ENCODE data around the gene ANXA6. TPM values are rescaled to one million over a fixed set of nuclear protein-coding genes. Genes with fewer than 3 reads are reported as not detected.

The ANXA6 gene
- total RNA-seq, 1 experiment from 2014 or later: 16.4 TPM

DNA sequence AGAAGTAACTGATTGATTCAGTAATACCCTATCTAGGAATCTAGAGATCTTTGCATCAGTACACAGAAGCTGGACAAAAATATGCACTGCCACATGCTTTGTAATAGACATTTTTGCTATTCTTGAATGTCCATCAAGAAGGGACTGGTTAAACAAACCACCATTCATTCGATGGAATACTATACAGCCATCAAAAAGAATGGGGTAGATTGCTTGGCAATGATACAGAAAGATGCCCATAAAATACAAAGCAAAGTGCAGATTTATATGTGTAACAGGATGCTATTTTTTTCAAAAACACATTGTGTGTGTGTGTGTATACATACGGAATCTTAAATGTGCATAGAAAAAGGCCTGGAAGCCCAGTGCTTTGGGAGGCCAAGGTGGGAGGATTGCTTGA, 84.3 kb downstream of the ANXA6 start:
- CTCF ChIA-PET: interaction anchor here (1.3 to 1.7 kb wide), 2 partner anchors 10 to 21 kb away, joined by 3 to 6 read pairs; no protein-coding TSS in a partner anchor
- Mint-ChIP-seq H3K9me3 (ENCODE audit: low read depth, unreplicated experiment) (no peaks in the 10 kb centered on the region), H3K36me3 (ENCODE audit: insufficient read depth, unreplicated experiment) (peaks cover 96% of the 10 kb centered on the region), H3K4me1 (ENCODE audit: low read depth, unreplicated experiment) (peaks cover 94% of the 10 kb centered on the region), H3K27me3 (ENCODE audit: unreplicated experiment) (no peaks in the 10 kb centered on the region), H3K27ac (ENCODE audit: unreplicated experiment) (peak overlapping the region; percentile 79), H3K4me3 (ENCODE audit: low read depth, unreplicated experiment) (no peak overlapping the region)
- BruUV-seq (replicated peaks): no TSS peak
- no peak for TF ChIP-seq CTCF (IDR thresholded peaks at IDR 0.05; ENCODE audit: unreplicated experiment)
- intact Hi-C loops (cut with micrococcal nuclease; ENCODE audit: unreplicated experiment): no loop called here
- no peak for DNase-seq

GRCh38 chr5:151072630-151073025, 85.0 kb downstream of the ANXA6 start:
- H3K4me3 Mint-ChIP-seq (ENCODE audit: low read depth, unreplicated experiment): peak overlapping the region; percentile 43
- no peaks in the 10 kb centered on the region for H3K9me3 Mint-ChIP-seq (ENCODE audit: low read depth, unreplicated experiment)
- H3K27ac Mint-ChIP-seq (ENCODE audit: unreplicated experiment): peak overlapping the region; percentile 79
- no peak for TF ChIP-seq CTCF (IDR thresholded peaks at IDR 0.05; ENCODE audit: unreplicated experiment)
- CTCF ChIA-PET: interaction anchor here (0.6 to 1.7 kb wide), 3 partner anchors 11 to 21 kb away, joined by 3 to 6 read pairs (median 3); no protein-coding TSS in a partner anchor
- intact Hi-C loops (cut with micrococcal nuclease; ENCODE audit: unreplicated experiment): no loop called here
- no TSS peak for BruUV-seq (replicated peaks)
- H3K36me3 Mint-ChIP-seq (ENCODE audit: insufficient read depth, unreplicated experiment): peaks cover 96% of the 10 kb centered on the region
- no peaks in the 10 kb centered on the region for H3K27me3 Mint-ChIP-seq (ENCODE audit: unreplicated experiment)
- DNase-seq: peak; percentile 48
- H3K4me1 Mint-ChIP-seq (ENCODE audit: low read depth, unreplicated experiment): peaks cover 94% of the 10 kb centered on the region

GRCh38 chr5:151071848-151072629, 85.5 kb downstream of the ANXA6 start:
- Mint-ChIP-seq H3K36me3 (ENCODE audit: insufficient read depth, unreplicated experiment) (peaks cover 95% of the 10 kb centered on the region), H3K4me3 (ENCODE audit: low read depth, unreplicated experiment) (peak overlapping the region; percentile 43), H3K9me3 (ENCODE audit: low read depth, unreplicated experiment) (no peaks in the 10 kb centered on the region), H3K27me3 (ENCODE audit: unreplicated experiment) (no peaks in the 10 kb centered on the region), H3K4me1 (ENCODE audit: low read depth, unreplicated experiment) (peaks cover 91% of the 10 kb centered on the region), H3K27ac (ENCODE audit: unreplicated experiment) (peak overlapping the region; percentile 79)
- intact Hi-C loops (cut with micrococcal nuclease; ENCODE audit: unreplicated experiment): no loop called here
- no peak for DNase-seq
- no TSS peak for BruUV-seq (replicated peaks)
- no peak for TF ChIP-seq CTCF (IDR thresholded peaks at IDR 0.05; ENCODE audit: unreplicated experiment)
- CTCF ChIA-PET: interaction anchor here (0.6 to 1.7 kb wide), 3 partner anchors 12 to 21 kb away, joined by 3 to 6 read pairs (median 3); no protein-coding TSS in a partner anchor

GRCh38 chr5:151071021-151071420, 86.6 kb downstream of the ANXA6 start:
- no peaks in the 10 kb centered on the region for H3K9me3 Mint-ChIP-seq (ENCODE audit: low read depth, unreplicated experiment)
- H3K27ac Mint-ChIP-seq (ENCODE audit: unreplicated experiment): peak overlapping the region; percentile 60
- no peak for DNase-seq
- intact Hi-C loops (cut with micrococcal nuclease; ENCODE audit: unreplicated experiment): no loop called here
- peaks cover 93% of the 10 kb centered on the region for H3K36me3 Mint-ChIP-seq (ENCODE audit: insufficient read depth, unreplicated experiment)
- no peaks in the 10 kb centered on the region for H3K27me3 Mint-ChIP-seq (ENCODE audit: unreplicated experiment)
- BruUV-seq (replicated peaks): no TSS peak
- CTCF ChIA-PET: interaction anchor here (1.0 kb wide), 1 partner anchor 44 kb away, joined by 3 read pairs; no protein-coding TSS in a partner anchor
- no peak overlapping the region for H3K4me3 Mint-ChIP-seq (ENCODE audit: low read depth, unreplicated experiment)
- no peak for TF ChIP-seq CTCF (IDR thresholded peaks at IDR 0.05; ENCODE audit: unreplicated experiment)
- H3K4me1 Mint-ChIP-seq (ENCODE audit: low read depth, unreplicated experiment): peaks cover 82% of the 10 kb centered on the region

Data from Calu3 (cell line).